Myocyte (in vitro differentiated cells): ENCODE data around the gene MIOS. TPM values are rescaled to one million over a fixed set of nuclear protein-coding genes. Genes with fewer than 3 reads are reported as not detected.
"Not testable (repeated sequence)": the region's sequence is repeated elsewhere in the genome, so short reads cannot be mapped to it uniquely, and the experiment has no call there.

Experiments
- DNase-seq: peaks from one replicate; pipeline ENCODE4 v3.0.0-alpha.2; 2012; ENCODE audit warnings: low read depth
- total RNA-seq: library from RNA; depleted of rRNA; stranded (reverse); fragments of >200 nt; gene quantifications from 2 replicates; pipeline ENCODE4 v1.2.3, GENCODE V29; 2014

The MIOS gene
- total RNA-seq, 1 donor from 2014 or later: 88.2 TPM

GRCh38 chr7:7554649-7555575 lies 11.8 kb upstream of the MIOS start:
- peak; percentile 92 for DNase-seq

DNA sequence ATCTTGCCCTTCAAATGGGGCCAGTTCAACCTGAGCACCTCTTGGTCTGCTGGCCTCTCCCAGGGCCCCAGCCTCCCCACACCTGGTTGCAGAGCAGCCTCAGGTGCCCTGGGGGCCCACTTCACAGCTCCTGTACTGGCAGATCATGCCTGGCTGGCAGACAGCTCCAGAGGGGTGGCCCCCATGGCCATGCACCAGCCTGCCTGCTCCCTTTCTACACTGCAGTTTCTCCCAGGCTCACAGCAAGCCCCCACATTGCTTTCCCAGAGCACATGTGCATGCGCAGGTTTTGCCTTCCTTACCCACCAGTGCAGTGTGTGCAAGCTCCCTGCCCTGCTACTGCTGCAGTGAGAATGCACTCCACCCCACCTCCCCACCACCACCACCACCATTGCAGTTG lies 9.8 kb upstream of the MIOS start:
- DNase-seq: no peak

- DNase-seq: no peak
Measured at GRCh38 chr7:7557252-7557651, 9.4 kb upstream of the MIOS start.

DNA sequence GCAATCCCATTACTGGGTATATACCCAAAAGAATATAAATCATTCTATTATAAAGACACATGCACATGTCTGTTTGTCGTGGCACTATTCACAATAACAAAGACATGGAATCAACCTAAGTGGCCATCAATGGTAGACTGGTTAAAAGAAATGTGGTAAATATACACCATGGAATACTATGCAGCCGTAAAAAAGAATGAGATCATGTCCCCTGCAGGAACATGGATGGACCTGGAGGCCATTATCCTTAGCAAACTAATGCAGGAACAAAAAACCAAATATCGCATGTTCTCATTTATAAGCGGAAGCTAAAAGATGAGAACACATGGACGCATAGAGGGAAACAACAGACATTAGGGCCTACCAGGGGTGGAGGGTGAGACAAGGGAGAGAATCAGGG lies 5.1 kb upstream of the MIOS start:
- DNase-seq: not testable (repeated sequence)

GRCh38 chr7:7562736-7563135 lies 3.9 kb upstream of the MIOS start:
- peak; percentile 84 for DNase-seq

DNA sequence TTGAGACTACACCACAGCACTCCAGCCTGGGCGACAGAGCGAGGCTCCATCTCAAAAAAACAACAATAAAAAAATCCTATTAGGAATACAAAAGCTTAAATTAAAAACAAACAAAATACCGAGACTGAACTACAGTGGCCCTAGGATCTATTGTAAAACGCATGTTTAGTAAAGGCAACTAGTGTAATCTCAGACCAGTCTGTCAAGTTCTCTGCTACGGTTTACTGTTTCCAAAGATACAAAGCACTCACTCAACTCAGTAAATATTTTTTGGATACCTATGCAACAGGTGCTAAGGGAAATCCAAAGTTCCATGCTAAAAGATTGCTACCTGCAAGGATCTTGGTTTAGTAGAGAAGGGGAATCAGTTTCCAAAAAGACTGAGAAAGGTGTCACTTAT lies 3.4 kb upstream of the MIOS start:
- DNase-seq: no peak

DNA sequence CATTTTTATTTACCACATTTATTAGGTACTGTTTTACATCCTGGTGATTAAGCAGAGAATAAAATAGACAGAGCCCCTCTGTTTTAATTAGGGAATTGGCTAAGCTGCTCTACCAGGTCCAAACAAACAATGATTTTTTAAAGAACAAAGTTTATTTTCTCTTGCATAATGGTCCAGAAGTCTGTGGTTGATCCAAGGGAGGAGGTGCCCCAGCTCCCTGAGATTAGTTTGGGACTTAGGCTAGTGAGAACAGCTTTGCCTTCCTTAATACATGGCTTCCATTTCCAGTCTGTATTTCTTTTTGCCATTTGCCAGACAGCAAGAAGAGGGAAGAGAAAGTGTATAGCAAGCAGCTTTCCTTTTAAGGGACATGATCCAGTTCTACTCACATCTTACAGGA lies 2.9 kb upstream of the MIOS start:
- DNase-seq: no peak

DNA sequence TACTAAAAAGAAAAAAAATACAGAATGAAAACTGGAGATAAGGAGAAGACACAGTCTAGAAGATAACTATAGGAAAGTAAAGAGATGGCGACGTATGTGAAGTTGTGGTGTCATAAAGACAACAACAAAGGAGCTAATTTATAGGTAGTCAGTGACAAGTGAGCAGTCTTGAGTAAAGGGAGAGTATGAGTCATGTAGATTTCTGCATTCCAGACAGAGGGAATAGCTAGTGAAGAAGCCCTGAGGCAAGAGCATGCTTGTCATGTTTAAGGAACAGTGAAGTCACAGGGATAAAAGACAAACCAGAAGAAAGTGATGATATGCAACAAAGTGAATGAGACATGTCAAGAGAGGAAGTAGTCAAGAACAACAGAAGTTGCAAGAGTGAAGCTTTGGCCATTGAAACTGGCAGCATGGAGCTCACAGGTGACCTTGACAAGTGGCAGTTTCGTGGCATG lies 2.3 kb upstream of the MIOS start:
- peak; percentile 54 for DNase-seq

DNA sequence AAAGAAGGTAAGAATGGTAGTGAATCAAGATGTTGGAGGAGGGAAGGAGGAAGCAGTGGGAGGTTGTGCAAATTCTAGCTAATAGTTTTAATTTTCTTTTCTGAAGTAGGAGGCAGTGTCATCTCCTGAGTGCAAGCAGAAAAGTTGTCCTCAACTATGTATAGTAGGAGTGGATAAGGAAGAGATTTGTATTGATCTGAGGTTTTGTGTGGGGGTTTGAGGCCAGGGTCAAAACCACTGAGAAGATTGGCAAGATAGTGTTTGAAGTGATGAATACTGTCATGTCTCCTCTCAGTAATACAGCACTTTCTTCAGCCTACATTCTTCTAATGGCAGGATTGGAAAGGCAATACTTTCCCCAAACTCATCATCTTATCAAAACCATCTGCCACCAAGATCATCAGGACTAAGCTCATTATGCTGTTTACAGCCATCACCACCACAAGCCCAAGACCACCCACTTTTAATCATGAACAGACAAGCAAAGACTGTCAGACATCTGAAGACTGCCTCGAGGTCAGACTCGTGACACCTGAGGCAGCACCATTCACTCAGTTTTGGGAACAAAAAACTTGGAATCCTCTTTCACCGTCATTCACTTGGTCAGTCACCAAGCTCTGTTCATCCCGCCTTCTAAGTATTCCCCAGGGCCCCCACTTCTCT lies 1.5 kb upstream of the MIOS start:
- no peak for DNase-seq

DNA sequence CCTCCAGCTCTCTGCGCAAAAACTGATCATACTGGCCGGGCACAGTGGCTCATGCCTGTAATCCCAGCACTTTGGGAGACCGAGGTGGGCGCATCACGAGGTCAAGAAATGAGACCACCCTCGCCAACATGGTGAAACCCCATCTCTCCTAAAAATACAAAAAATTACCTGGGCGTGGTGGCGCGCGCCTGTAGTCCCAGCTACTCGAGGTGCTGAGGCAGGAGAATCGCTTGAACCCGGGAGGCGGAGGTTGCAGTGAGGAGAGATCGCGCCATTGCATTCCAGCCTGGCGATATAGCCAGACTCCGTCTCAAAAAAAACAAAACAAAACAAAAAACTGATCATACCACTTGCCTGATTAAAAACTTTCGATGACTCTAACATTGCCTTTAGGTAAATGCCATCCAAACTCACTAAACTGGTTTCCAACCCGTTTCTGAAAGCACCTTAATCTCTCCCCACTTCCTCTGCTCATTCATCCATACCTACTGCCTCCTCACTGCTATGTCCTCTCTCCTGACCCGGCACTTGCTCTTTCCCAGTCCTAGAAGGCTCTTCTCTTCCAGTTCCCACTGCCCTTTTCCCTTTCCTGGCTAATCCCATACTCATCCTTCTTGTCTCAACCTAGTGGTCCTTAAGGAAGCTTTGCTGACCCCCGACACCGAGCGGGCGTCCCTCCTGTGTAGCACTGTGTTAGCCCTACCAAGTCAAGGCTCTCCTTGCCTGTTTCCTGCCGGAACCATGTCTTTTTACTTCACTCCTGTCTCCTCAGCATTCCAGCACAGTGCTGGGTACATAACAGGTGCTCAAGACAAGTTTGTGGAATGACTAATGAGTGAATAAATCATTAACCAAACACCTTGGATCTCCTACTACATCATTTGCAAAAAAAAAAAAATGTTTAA lies 686 bp upstream of the MIOS start:
- DNase-seq: no peak

- DNase-seq: no peak
Measured at GRCh38 chr7:7567898-7568531, 1.3 kb downstream of the MIOS start.

GRCh38 chr7:7568553-7568952 lies 1.9 kb downstream of the MIOS start:
- no peak for DNase-seq

DNA sequence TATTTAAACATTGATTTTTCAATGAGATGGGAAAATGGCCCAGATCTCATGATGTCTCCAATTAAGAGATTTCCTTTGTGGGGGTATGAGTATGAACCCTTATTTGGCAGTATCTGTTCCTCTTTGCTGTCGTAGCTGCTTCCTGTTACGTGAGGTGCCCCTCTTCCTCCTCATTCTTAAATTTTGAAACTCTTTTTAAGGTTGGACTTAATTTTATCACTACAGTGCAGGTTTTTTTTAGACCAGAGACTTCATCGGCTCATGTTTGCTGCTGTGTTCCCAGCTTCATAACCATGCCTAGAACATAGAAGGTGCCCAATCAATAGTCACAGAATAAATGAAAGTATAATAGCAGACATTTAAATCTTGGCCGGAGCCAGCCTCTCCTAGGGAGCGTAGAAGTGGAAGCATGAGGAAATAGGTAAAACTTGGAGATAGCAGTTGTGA lies 2.4 kb downstream of the MIOS start:
- DNase-seq: no peak

GRCh38 chr7:7569615-7570014 lies 2.9 kb downstream of the MIOS start:
- DNase-seq: no peak

GRCh38 chr7:7570584-7570983 lies 3.9 kb downstream of the MIOS start:
- no peak for DNase-seq

DNA sequence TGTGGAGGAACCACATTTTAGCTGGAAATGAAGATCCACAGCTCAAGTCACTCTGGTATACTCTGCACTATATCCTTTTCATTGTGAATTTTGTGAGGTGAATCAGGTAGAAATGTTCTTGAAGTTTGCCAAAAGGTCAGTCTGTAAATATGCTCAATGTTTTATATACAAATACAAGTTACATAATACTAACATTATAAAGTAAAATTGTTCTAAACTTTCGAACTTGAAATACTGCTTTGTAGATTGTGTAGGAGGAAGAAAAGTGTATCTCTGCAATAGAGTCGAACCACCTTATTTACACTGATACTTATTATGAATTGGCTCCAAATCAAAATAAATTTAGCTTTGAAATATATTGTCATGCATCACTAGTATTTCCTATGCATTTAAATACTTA lies 7.0 kb downstream of the MIOS start:
- DNase-seq: no peak

DNA sequence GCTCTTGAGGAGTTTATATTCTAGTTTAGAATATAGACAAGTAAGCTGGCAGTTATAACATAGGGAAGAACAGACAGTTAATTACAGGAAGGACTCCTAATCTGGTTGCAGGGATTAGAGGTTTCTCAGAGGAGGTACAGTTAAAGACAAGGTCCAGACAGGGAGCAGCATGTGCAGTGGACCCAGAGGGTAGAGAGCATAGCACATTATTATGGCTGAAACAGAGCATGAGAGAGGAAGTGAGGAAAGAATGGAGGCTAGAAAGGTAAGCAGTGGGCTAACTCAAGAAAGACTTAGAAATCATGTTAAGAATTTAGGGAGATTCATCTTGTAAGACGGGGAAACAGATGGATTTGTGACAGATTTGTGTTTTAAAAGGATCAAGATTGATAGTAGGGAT lies 9.7 kb downstream of the MIOS start:
- DNase-seq: no peak

- DNase-seq: no peak
Measured at GRCh38 chr7:7577888-7578287, 11.2 kb downstream of the MIOS start.

DNA sequence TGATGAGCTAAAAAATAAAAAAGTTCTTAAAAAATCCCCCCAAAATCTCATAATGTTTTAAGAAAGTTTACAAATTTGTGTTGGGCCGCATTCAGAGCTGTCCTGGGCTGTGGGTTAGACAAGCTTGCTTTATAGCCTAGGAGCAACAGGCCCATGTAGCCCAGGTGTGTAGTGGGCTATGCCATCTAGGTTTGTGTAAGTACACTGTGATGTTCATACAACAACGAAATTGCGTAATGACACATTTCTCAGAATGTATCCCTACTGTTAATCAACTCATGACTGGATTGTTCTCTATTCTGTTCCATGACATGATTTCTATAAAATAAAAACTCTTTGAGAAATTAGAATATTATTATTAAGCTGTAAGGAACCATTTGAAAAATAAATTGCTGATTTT lies 13.0 kb downstream of the MIOS start:
- no peak for DNase-seq

GRCh38 chr7:7581531-7582179 lies 15.0 kb downstream of the MIOS start:
- no peak for DNase-seq
